H1 (cell line): ENCODE results near the gene MRTFA. TPM values are rescaled to one million over a fixed set of nuclear protein-coding genes. Genes with fewer than 3 reads are reported as not detected.

Experiments
- CBX8 ChIP-seq: fragments of 300-800, 300-1000 bp; sonication (generic); IDR thresholded peaks from 2 replicates; pipeline ENCODE4 v1.7.1; 2016; ENCODE audit warnings: low read depth, low read length, borderline replicate concordance
- CEBPB ChIP-seq: IDR thresholded peaks from 2 replicates; pipeline ENCODE4 v1.6.1; 2012; ENCODE audit warnings: low read depth, low read length
- KDM1A ChIP-seq: fragments of 200-600, 300-600 bp; sonication (generic); IDR thresholded peaks from 2 replicates; pipeline ENCODE4 v1.7.1; 2016; ENCODE audit warnings: mild to moderate bottlenecking, low read length, borderline replicate concordance
- MAFK ChIP-seq: IDR thresholded peaks from 2 replicates; pipeline ENCODE4 v1.6.1; 2012; ENCODE audit warnings: low read depth, mild to moderate bottlenecking, improper control_type of control experiment, low read length
- SRF ChIP-seq: IDR thresholded peaks from 2 replicates; pipeline ENCODE4 v1.6.1; 2011; ENCODE audit warnings: mild to moderate bottlenecking, low read depth, low read length, moderate library complexity
- ZNF274 ChIP-seq: IDR thresholded peaks from 2 replicates; pipeline ENCODE4 v1.7.0; 2012; ENCODE audit warnings: low read length, borderline replicate concordance; ENCODE audit errors: extremely low read depth
- polyA plus RNA-seq, 7 experiments: library from polyadenylated mRNA; depleted of rRNA in 3 of 7; stranded (reverse) in 5 of 7; unstranded in 2 of 7; fragments of >200 nt in 5 of 7; fragments of 200-250 nt in 2 of 7; gene quantifications; 1 replicate in 5 of 7; 2 replicates in 1 of 7; 4 replicates in 1 of 7; pipeline versions ENCODE4 v1.2.1 to v1.2.3, GENCODE V29; 2011 to 2013; ENCODE audit warnings: missing spikeins in 2 of 7, mixed read lengths in 2 of 7
- total RNA-seq: library from RNA; stranded (reverse); fragmentation: NEBNext Ultra II Directional; extraction: Animal tissue kit (Norgen Biotek cat#: 25700); gene quantifications from 2 replicates; pipeline ENCODE4 v1.2.1, GENCODE V29; 2021

MRTFA gene
- total and polyA plus RNA-seq, 2 of the 8 experiments (the other 6 are each of a cell fraction or from before 2014, with no cell fraction given), result 5.4 to 37.9 TPM

- TF ChIP-seq SRF (no peak), CEBPB (no peak), MAFK (no peak), KDM1A (no peak), ZNF274 (no peak), CBX8 (no peak)
Observed at GRCh38 chr22:40418366-40419201, 217.9 kb downstream of the MRTFA start (continued).
